ENCODE results near the gene CHRM5.

GRCh38 chr15:34039790-34040113 lies 71.5 kb downstream of the CHRM5 start:
- TF ChIP-seq CTCF (conservative IDR thresholded peaks at IDR 0.05): no peak
- TF ChIP-seq EZH2 (IDR thresholded peaks at IDR 0.05; ENCODE audit: low read depth): no peak

Measured in PC-9 (cell line).